GM23248 (cell line): ENCODE data around the gene C9orf72. TPM values are rescaled to one million over a fixed set of nuclear protein-coding genes. Genes with fewer than 3 reads are reported as not detected.

Experiments
- DNase-seq: peaks from one replicate; pipeline ENCODE4 v3.0.0-alpha.2; 2015
- H2AFZ ChIP-seq: fragments of 200-600 bp; sonication (generic); 2 replicates; pipeline ENCODE4 v1.6.1; 2016; ENCODE audit warnings: antibody characterized with exemption
- H3F3A ChIP-seq: fragments of 200-600 bp; sonication (generic); 2 replicates; pipeline ENCODE4 v1.6.1; 2016; ENCODE audit warnings: mild to moderate bottlenecking, antibody characterized with exemption, mixed run types; ENCODE audit not compliant: insufficient read depth
- H3K27ac ChIP-seq: fragments of 200-600 bp; sonication (generic); 2 replicates; pipeline ENCODE4 v1.5.1; 2016; ENCODE audit warnings: mild to moderate bottlenecking
- H3K27me3 ChIP-seq: fragments of 200-600 bp; sonication (generic); replicated peaks from 2 replicates; pipeline ENCODE4 v1.6.1; 2016; ENCODE audit warnings: mild to moderate bottlenecking; ENCODE audit not compliant: insufficient read depth
- H3K36me3 ChIP-seq: fragments of 200-600 bp; sonication (generic); 2 replicates; pipeline ENCODE4 v1.6.1; 2016; ENCODE audit warnings: low read depth, mild to moderate bottlenecking
- H3K4me1 ChIP-seq: fragments of 200-600 bp; sonication (generic); 2 replicates; pipeline ENCODE4 v1.6.1; 2016; ENCODE audit warnings: mild to moderate bottlenecking; ENCODE audit not compliant: insufficient read depth
- H3K4me2 ChIP-seq: fragments of 200-600 bp; sonication (generic); one replicate; pipeline ENCODE4 v1.6.1; 2016; ENCODE audit warnings: mild to moderate bottlenecking; ENCODE audit not compliant: unreplicated experiment
- H3K4me3 ChIP-seq: fragments of 200-600 bp; sonication (generic); 2 replicates; pipeline ENCODE4 v1.5.1; 2016; ENCODE audit warnings: mild to moderate bottlenecking
- H3K79me2 ChIP-seq: fragments of 200-600 bp; sonication (generic); 2 replicates; pipeline ENCODE4 v1.6.1; 2016; ENCODE audit warnings: mild to moderate bottlenecking; ENCODE audit not compliant: insufficient read depth
- H3K9ac ChIP-seq: fragments of 200-600 bp; sonication (generic); 2 replicates; pipeline ENCODE4 v1.6.1; 2016; ENCODE audit warnings: mild to moderate bottlenecking
- H3K9me2 ChIP-seq: fragments of 200-600 bp; sonication (generic); 2 replicates; pipeline ENCODE4 v1.6.1; 2016; ENCODE audit warnings: mixed run types, mild to moderate bottlenecking, moderate library complexity; ENCODE audit not compliant: insufficient read depth
- H3K9me3 ChIP-seq: fragments of 200-600 bp; sonication (generic); one replicate; pipeline ENCODE4 v1.6.1; 2017; ENCODE audit warnings: low read depth
- H4K20me1 ChIP-seq: fragments of 200-600 bp; sonication (generic); 2 replicates; pipeline ENCODE4 v1.6.0; 2016; ENCODE audit not compliant: insufficient read depth
- EZH2 ChIP-seq: fragments of 200-600 bp; sonication (generic); IDR thresholded peaks from 2 replicates; pipeline ENCODE4 v1.6.1; 2018; ENCODE audit warnings: antibody characterized with exemption, mild to moderate bottlenecking; ENCODE audit not compliant: insufficient read depth, poor library complexity, severe bottlenecking
- EZH2phosphoT487 ChIP-seq: fragments of 200-600 bp; sonication (generic); IDR thresholded peaks from 2 replicates; pipeline ENCODE4 v1.6.1; 2018; ENCODE audit warnings: antibody characterized with exemption, moderate library complexity, mild to moderate bottlenecking, low read depth; ENCODE audit not compliant: insufficient read depth
- WGBS, 2 experiments: methylation state at CpG; one replicate each; pipeline ENCODE4 v1.1.6; 2015 to 2017; ENCODE audit warnings: low lambda C conversion rate in 2 of 2, low coverage in 1 of 2; ENCODE audit errors: missing lambda C conversion rate in 2 of 2; 5-methylcytosine and 5-hydroxymethylcytosine counted together
- in situ Hi-C: fragments of 300-500 bp; cut with MboI; formaldehyde crosslinking; loops from 2 replicates; pipeline ENCODE4 v1.15.0; 2020
- polyA plus RNA-seq: library from polyadenylated mRNA; unstranded; fragments of >200 nt; fragmentation: Nextera tagmentation; extraction: Ambion mirVana; gene quantifications from 2 replicates; pipeline ENCODE4 v1.2.1, GENCODE V29; 2016
- total RNA-seq: library from RNA; depleted of rRNA; stranded (reverse); fragments of >200 nt; shearing (Covaris generic); gene quantifications from 2 replicates; pipeline ENCODE4 v1.2.3, GENCODE V29; 2014

The C9orf72 gene
- total and polyA plus RNA-seq, 2 experiments from 2014 or later = 3.3 to 4.0 TPM

- Histone ChIP-seq H3K36me3 (no peaks in the 10 kb centered on the region), H3K4me1 (no peaks in the 10 kb centered on the region), H4K20me1 (no peaks in the 10 kb centered on the region), H3K27ac (no peak overlapping the region), H3K27me3 (no peaks in the 10 kb centered on the region), H3F3A (no peaks in the 10 kb centered on the region), H3K79me2 (no peaks in the 10 kb centered on the region), H2AFZ (no peak overlapping the region), H3K9me2 (no peaks in the 10 kb centered on the region), H3K4me2 (no peak overlapping the region), H3K9ac (no peak overlapping the region), H3K4me3 (no peak overlapping the region), H3K9me3 (no peaks in the 10 kb centered on the region)
- in situ Hi-C loops = no loop called here
- no peak for TF ChIP-seq EZH2phosphoT487
- TF ChIP-seq EZH2 = no peak
- DNase-seq = peak; percentile 8
Observed at GRCh38 chr9:27590651-27591050, 17.4 kb upstream of the C9orf72 start.

- no peaks in the 10 kb centered on the region for H3F3A ChIP-seq
- no peak overlapping the region for H3K27ac ChIP-seq
- no peak overlapping the region for H2AFZ ChIP-seq
- no peaks in the 10 kb centered on the region for H4K20me1 ChIP-seq
- H3K4me1 ChIP-seq = no peaks in the 10 kb centered on the region
- no peaks in the 10 kb centered on the region for H3K79me2 ChIP-seq
- H3K36me3 ChIP-seq = no peaks in the 10 kb centered on the region
- H3K9me2 ChIP-seq = no peaks in the 10 kb centered on the region
- no peak for DNase-seq
- 39 to 48% methylated on average over 2 of the region's 2 CpGs for WGBS, 2 experiments
- H3K27me3 ChIP-seq = peaks cover 5% of the 10 kb centered on the region; the same call in 1 of the 2 replicates
- H3K4me2 ChIP-seq = no peak overlapping the region
- no peaks in the 10 kb centered on the region for H3K9me3 ChIP-seq
- TF ChIP-seq EZH2phosphoT487 (no peak), EZH2 (no peak)
- in situ Hi-C loops = no loop called here
- H3K4me3 ChIP-seq = no peak overlapping the region
- H3K9ac ChIP-seq = no peak overlapping the region
Observed at GRCh38 chr9:27589462-27589861, 16.2 kb upstream of the C9orf72 start.

- H3K4me2 ChIP-seq = no peak overlapping the region
- H3K4me3 ChIP-seq = no peak overlapping the region
- no peaks in the 10 kb centered on the region for H3F3A ChIP-seq
- in situ Hi-C loops = no loop called here
- no peaks in the 10 kb centered on the region for H3K9me2 ChIP-seq
- no peak overlapping the region for H3K9ac ChIP-seq
- TF ChIP-seq EZH2phosphoT487 (no peak), EZH2 (no peak)
- no peaks in the 10 kb centered on the region for H3K4me1 ChIP-seq
- H3K27ac ChIP-seq = no peak overlapping the region
- H3K9me3 ChIP-seq = no peaks in the 10 kb centered on the region
- no peak for DNase-seq
- H3K36me3 ChIP-seq = no peaks in the 10 kb centered on the region
- no peaks in the 10 kb centered on the region for H3K79me2 ChIP-seq
- H3K27me3 ChIP-seq = peaks cover 8% of the 10 kb centered on the region
- no peak overlapping the region for H2AFZ ChIP-seq
- no peaks in the 10 kb centered on the region for H4K20me1 ChIP-seq
- WGBS, 2 experiments = 65 to 70% methylated on average over 3 of the region's 3 CpGs
Observed at GRCh38 chr9:27586304-27586703, 13.0 kb upstream of the C9orf72 start.

GRCh38 chr9:27584931-27585330, 11.7 kb upstream of the C9orf72 start:
- no peak overlapping the region for H3K4me3 ChIP-seq
- H3K36me3 ChIP-seq = no peaks in the 10 kb centered on the region
- H3F3A ChIP-seq = no peaks in the 10 kb centered on the region
- no peak overlapping the region for H3K27ac ChIP-seq
- H3K9me3 ChIP-seq = no peaks in the 10 kb centered on the region
- DNase-seq = no peak
- no peaks in the 10 kb centered on the region for H3K4me1 ChIP-seq
- H3K79me2 ChIP-seq = no peaks in the 10 kb centered on the region
- TF ChIP-seq EZH2phosphoT487 = no peak
- TF ChIP-seq EZH2 = no peak
- no peak overlapping the region for H3K4me2 ChIP-seq
- H3K9me2 ChIP-seq = no peaks in the 10 kb centered on the region
- no peak overlapping the region for H3K9ac ChIP-seq
- H3K27me3 ChIP-seq = peaks cover 8% of the 10 kb centered on the region
- in situ Hi-C loops = no loop called here
- no peaks in the 10 kb centered on the region for H4K20me1 ChIP-seq
- no peak overlapping the region for H2AFZ ChIP-seq

- Histone ChIP-seq H3K9me3 (no peaks in the 10 kb centered on the region), H3K27me3 (peaks cover 8% of the 10 kb centered on the region), H3K27ac (no peak overlapping the region), H3K79me2 (no peaks in the 10 kb centered on the region), H3K4me3 (no peak overlapping the region), H3K9ac (no peak overlapping the region), H3F3A (no peaks in the 10 kb centered on the region), H3K36me3 (no peaks in the 10 kb centered on the region), H2AFZ (no peak overlapping the region), H3K4me1 (no peaks in the 10 kb centered on the region), H3K9me2 (no peaks in the 10 kb centered on the region), H4K20me1 (no peaks in the 10 kb centered on the region), H3K4me2 (no peak overlapping the region)
- no peak for TF ChIP-seq EZH2phosphoT487
- WGBS, 2 experiments = 40 to 57% methylated on average over 2 of the region's 2 CpGs
- in situ Hi-C loops = no loop called here
- no peak for DNase-seq
Observed at GRCh38 chr9:27582794-27583193, 9.5 kb upstream of the C9orf72 start.
